IPS-20b (cell line): ENCODE measurements around the gene UNC50.
"Not testable (repeated sequence)": the region's sequence is repeated elsewhere in the genome, so short reads cannot be mapped to it uniquely, and the experiment has no call there.

Experiments
- H3K27ac ChIP-seq: one replicate; pipeline ENCODE4 v1.5.1; 2013; ENCODE audit warnings: low read length
- H3K27me3 ChIP-seq: 2 replicates; pipeline ENCODE4 v1.6.1; 2013; ENCODE audit warnings: mild to moderate bottlenecking, low read length, inconsistent platforms; ENCODE audit not compliant: insufficient read depth
- H3K36me3 ChIP-seq: 2 replicates; pipeline ENCODE4 v1.6.1; 2013; ENCODE audit warnings: low read depth, mild to moderate bottlenecking, inconsistent platforms, low read length, moderate library complexity; ENCODE audit not compliant: insufficient read depth
- H3K4me1 ChIP-seq: 2 replicates; pipeline ENCODE4 v1.6.1; 2013; ENCODE audit warnings: mild to moderate bottlenecking, control low read depth, inconsistent platforms, low read length, moderate library complexity; ENCODE audit not compliant: insufficient read depth
- H3K4me3 ChIP-seq: 2 replicates; pipeline ENCODE4 v1.5.1; 2013; ENCODE audit warnings: mild to moderate bottlenecking, low read length, inconsistent platforms
- H3K9ac ChIP-seq: 2 replicates; pipeline ENCODE4 v1.6.1; 2013; ENCODE audit warnings: low read depth, mild to moderate bottlenecking, inconsistent platforms, low read length, moderate library complexity
- H3K9me3 ChIP-seq: 2 replicates; pipeline ENCODE4 v1.6.1; 2013; ENCODE audit warnings: mild to moderate bottlenecking, low read depth, low read length, inconsistent platforms; ENCODE audit not compliant: insufficient read depth

The UNC50 gene

DNA sequence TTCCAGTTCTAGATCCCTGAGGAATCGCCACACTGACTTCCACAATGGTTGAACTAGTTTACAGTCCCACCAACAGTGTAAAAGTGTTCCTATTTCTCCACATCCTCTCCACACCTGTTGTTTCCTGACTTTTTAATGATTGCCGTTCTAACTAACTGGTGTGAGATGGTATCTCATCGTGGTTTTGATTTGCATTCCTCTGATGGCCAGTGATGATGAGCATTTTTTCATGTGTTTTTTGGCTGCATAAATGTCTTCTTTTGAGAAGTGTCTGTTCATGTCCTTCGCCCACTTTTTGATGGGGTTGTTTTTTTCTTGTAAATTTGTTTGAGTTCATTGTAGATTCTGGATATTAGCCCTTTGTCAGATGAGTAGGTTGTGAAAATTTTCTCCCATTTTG is 13.7 kb upstream of the UNC50 start:
- not testable (repeated sequence) for H3K4me3 ChIP-seq

DNA sequence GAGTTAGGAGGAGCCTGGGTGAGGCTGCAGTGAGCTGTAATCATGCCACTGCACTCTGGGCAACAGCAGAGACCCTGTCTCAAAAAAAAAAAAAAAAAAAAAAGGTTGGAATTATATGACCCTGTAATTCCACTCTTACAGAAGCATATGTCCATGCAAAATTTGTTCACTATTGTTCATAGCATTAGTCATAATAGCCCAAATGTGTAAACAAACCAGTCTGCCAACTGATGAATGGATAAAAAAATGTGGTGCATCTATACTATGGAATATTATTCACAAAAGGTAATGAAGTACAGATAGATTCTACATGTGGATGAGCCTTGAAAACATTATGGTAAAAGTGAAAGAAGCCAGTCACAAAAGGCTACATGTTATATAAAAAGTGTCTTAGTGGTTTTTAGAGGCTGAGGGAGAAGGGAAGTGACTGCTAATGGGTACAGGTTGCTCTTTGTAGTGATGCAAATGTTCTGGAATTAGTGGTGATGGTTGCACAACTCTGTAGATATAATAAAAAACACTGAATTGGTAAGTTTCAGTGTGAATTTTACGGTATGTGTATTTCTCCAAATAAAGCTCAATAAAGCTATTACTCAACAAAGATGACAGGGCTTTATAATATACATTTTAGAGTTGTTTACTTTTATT is 9.5 kb upstream of the UNC50 start:
- Histone ChIP-seq H3K27ac (no peak overlapping the region), H3K4me3 (no peak overlapping the region), H3K9ac (no peak overlapping the region), H3K36me3 (peaks cover 58% of the 10 kb centered on the region), H3K27me3 (no peaks in the 10 kb centered on the region), H3K4me1 (no peaks in the 10 kb centered on the region), H3K9me3 (peaks cover 4% of the 10 kb centered on the region; the same call in 1 of the 2 replicates)

More for the DNA sequence above, 13.7 kb upstream of the UNC50 start:
- H3K4me1 ChIP-seq, H3K27me3 ChIP-seq, H3K9ac ChIP-seq, H3K27ac ChIP-seq, H3K9me3 ChIP-seq: not testable (repeated sequence)
- H3K36me3 ChIP-seq: peaks cover 26% of the 10 kb centered on the region

DNA sequence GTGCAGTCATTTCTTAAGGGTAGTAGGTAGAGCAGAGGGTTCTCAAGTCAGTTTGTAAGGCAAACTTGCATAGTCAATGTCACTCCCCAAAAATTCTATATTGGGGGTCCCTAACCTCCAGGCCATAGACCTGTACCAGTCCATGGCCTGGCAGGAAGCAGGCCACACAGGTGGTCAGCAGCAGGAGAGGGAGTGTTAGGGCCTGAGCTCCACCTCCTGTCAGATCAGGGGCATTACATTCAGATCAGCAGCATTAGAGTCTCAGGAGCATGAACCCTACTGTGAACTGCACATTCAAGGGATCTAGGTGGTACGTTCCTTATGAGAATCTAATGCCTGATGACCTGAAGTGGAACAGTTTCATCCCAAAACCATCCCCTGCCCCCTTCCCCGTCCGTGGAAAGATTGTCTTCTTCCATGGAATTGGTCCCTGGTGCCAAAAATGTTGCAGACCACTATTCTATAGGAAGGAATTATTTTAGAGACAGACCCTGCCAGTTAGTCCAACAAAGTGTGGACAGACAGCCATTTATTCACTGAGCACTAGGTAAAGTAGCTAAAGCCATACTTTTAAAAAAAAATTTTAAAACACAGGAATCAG is 6.8 kb upstream of the UNC50 start:
- Histone ChIP-seq H3K4me1 (no peaks in the 10 kb centered on the region), H3K4me3 (no peak overlapping the region), H3K9ac (no peak overlapping the region), H3K27ac (no peak overlapping the region), H3K36me3 (peaks cover 52% of the 10 kb centered on the region), H3K9me3 (no peaks in the 10 kb centered on the region), H3K27me3 (no peaks in the 10 kb centered on the region)

DNA sequence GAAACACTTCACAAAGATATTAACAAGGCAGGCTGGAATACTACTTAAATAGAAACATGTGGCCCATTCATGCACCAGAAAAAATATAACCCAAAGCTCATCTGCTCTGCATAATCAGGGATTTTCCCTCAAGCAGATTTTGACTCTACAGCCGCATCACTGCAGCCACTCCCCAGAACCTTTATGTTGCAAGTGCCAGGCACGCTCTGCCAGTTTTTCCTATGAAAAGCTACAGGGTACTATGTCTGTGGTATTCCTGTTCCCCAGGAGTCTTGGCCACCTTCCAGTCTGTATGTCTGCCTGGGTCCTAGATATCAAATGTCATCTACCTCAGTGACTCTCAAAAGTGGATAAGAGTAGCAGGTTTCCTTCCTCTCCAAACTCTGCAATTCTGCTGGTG is 3.8 kb upstream of the UNC50 start:
- Histone ChIP-seq H3K9ac (no peak overlapping the region), H3K4me3 (no peak overlapping the region), H3K27me3 (no peaks in the 10 kb centered on the region), H3K36me3 (peaks cover 37% of the 10 kb centered on the region), H3K4me1 (no peaks in the 10 kb centered on the region), H3K27ac (no peak overlapping the region), H3K9me3 (no peaks in the 10 kb centered on the region)

DNA sequence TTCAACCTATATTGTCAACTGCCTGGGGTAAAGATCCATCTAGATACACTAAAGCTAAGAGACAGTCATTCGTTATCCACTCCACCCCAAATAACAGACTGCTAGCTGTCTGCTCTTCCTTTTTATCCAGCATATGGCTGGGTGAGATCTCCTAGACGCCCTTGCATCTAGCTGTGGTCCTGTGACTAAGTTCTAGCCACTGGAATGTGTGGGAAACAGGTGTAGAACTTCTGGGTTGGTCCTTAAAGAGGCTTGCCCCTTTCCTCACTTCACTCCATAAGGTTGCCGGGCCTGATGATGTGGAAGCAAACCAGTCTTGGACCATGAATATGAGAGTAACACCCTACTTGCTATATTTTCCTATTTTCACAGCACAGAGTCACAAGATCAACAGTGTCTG is 3.3 kb upstream of the UNC50 start:
- Histone ChIP-seq H3K36me3 (peaks cover 32% of the 10 kb centered on the region), H3K27me3 (no peaks in the 10 kb centered on the region), H3K9ac (no peak overlapping the region), H3K4me1 (no peaks in the 10 kb centered on the region), H3K9me3 (no peaks in the 10 kb centered on the region), H3K4me3 (no peak overlapping the region), H3K27ac (no peak overlapping the region)

DNA sequence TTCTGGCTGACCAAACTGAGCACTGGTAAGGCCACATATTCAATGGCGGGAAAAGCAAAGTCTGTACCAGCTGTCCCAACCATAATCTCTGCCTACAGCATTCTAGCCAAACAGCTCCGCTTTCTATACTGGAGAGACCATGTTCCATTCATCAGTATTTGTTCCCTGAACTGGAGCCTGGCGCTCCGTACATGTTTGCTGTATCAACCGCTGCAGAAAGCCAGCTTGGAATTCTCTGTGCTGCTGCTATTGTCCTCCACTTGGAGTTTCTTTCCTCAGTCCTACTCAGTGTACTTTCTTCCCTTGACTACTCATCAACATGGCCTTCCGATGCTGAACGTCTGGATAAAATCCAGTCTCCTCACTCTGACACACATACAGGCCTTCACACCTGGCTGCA is 2.0 kb upstream of the UNC50 start:
- H3K9ac ChIP-seq: no peak overlapping the region
- H3K27me3 ChIP-seq: no peaks in the 10 kb centered on the region
- H3K36me3 ChIP-seq: peaks cover 35% of the 10 kb centered on the region
- H3K4me3 ChIP-seq: peak overlapping the region; percentile 1; the same call in 1 of the 2 replicates
- no peaks in the 10 kb centered on the region for H3K4me1 ChIP-seq
- no peaks in the 10 kb centered on the region for H3K9me3 ChIP-seq
- H3K27ac ChIP-seq: no peak overlapping the region

DNA sequence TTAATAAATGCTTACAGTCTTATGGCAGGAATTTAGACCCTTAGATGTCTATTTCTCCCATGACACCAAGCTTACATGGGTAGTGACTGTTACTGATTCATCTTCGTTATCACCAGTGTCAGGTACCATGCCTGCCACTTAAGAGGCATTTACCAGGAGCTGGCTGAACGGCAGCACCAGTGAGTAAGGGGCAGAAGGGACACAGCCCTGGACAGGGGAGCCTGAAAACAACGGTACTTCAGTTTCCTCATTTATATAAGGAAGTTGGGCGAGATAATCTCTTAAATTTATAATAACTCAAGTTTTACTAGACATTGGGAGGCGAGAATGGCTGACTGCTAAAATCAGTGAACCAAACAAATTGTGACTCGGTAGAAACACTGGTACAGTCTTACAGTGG is 1.3 kb upstream of the UNC50 start:
- no peaks in the 10 kb centered on the region for H3K27me3 ChIP-seq
- no peaks in the 10 kb centered on the region for H3K4me1 ChIP-seq
- H3K9me3 ChIP-seq: no peaks in the 10 kb centered on the region
- peak overlapping the region; percentile 79 for H3K4me3 ChIP-seq
- no peak overlapping the region for H3K27ac ChIP-seq
- peaks cover 35% of the 10 kb centered on the region for H3K36me3 ChIP-seq
- peak overlapping the region; percentile 85 for H3K9ac ChIP-seq

DNA sequence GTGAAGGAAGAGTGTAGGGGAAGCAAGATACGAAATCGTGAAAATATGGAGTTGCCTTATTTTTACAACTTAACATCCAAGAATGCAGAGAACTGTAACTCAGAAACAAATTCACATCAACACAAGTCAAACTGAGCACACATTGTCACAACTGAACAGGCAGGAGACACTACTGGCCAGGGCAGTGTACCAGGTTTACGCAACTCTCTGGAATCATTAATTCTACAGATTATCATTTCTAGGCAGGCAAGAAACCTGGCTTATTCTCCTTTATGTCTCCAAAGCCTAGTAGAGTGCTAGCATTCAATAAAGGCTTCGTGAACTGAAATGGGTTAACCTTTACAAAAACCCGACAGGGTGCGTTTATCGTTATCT is 661 bp upstream of the UNC50 start:
- peak overlapping the region; percentile 79 for H3K4me3 ChIP-seq
- H3K27me3 ChIP-seq: no peaks in the 10 kb centered on the region
- peak overlapping the region; percentile 85 for H3K9ac ChIP-seq
- no peaks in the 10 kb centered on the region for H3K9me3 ChIP-seq
- H3K4me1 ChIP-seq: no peaks in the 10 kb centered on the region
- no peak overlapping the region for H3K27ac ChIP-seq
- H3K36me3 ChIP-seq: peaks cover 35% of the 10 kb centered on the region

DNA sequence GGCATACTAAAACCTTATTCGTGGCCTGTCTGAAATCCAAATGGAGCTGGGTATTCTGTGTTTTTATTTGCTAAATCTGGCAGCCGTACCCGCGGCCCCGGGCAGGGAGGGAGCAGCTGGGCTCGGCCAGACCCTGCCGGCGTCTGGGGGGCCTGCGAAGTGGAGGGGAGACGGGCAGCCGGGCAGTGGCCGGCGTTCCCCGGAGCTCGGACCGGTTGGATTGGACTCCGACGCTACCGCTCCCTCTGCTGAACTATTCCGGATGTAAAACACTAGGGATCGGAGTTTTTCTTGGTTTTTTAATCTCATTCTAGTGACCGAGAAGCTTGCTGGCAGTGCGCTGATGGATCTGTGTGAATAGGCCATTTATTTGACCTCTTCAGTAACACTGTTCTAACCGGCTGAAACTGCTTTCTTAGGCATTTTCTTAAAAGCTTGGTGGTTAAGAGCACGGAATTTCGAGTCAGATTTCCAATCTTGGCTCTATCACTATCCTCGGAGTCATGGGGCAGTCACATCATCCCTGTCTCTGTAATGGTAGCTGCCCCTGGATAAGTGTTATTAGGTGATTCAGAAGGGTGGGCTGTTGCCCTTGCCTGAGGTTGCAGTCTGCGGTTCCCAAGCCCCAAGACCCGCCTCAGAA is 694 bp downstream of the UNC50 start:
- peaks cover 38% of the 10 kb centered on the region for H3K36me3 ChIP-seq
- peak overlapping the region; percentile 79 for H3K4me3 ChIP-seq

DNA sequence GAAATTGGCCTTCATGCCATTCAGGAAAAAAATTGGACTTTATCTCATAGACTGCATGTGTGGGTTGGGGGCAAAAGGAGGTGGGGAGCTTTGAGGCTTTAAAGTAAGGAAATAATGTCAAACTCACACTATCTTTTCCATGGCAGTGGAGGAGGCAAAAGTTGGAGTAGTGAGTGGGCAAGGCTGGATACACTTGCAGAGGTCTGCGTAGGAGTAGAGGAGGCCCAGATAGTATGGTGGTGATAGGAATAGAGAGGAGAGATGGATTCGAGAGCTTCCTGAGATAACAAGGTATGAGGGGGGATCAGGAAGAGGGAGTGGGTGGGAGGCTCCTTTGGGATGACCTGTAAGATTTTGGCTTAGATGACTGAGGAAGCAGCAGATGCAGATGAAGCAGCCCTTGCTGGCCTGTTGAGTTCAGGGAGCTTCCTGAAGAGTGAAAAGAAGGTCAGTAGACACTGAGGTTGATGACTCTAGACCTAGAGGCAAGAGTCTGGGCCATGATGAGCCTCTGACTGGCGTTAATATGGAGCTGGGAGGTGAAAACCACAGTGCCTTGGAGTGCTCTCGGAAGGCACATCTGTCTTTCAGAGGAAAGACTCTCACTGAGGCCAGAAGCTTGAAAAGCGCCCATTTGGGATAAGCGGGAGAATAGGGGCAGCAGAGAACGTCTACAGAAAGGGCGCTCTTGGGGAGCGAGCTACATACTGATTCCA is 5.8 kb downstream of the UNC50 start:
- Histone ChIP-seq H3K4me1 (no peaks in the 10 kb centered on the region), H3K27ac (no peak overlapping the region), H3K9ac (no peak overlapping the region), H3K4me3 (no peak overlapping the region), H3K36me3 (peaks cover 83% of the 10 kb centered on the region), H3K27me3 (no peaks in the 10 kb centered on the region), H3K9me3 (no peaks in the 10 kb centered on the region)

More for the DNA sequence above, 694 bp downstream of the UNC50 start:
- H3K27me3 ChIP-seq: no peaks in the 10 kb centered on the region
- no peaks in the 10 kb centered on the region for H3K4me1 ChIP-seq
- peak overlapping the region; percentile 85 for H3K9ac ChIP-seq
- no peaks in the 10 kb centered on the region for H3K9me3 ChIP-seq
- H3K27ac ChIP-seq: peak overlapping the region; percentile 26

DNA sequence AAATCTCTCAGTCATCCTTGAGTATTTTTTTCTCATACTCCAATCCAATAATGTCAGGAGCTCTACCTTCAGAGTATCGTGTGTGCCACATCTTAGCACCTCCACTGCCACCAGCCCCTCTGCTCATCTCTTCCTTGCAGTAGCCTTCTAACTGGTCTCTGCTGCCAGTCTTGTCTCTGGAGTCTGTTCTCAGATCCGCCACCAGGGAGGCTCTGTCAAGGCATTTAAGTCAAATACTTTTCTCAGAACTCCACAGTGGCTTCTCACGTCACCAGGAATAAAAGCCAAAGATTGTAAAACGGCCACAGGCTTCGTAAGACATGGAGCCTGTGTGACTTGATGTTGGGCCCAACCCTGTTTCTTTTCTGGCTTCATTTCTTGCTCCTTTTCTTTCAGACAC is 7.1 kb downstream of the UNC50 start:
- no peak overlapping the region for H3K9ac ChIP-seq
- H3K4me3 ChIP-seq: no peak overlapping the region
- H3K4me1 ChIP-seq: no peaks in the 10 kb centered on the region
- no peaks in the 10 kb centered on the region for H3K9me3 ChIP-seq
- no peaks in the 10 kb centered on the region for H3K27me3 ChIP-seq
- no peak overlapping the region for H3K27ac ChIP-seq
- peaks cover 78% of the 10 kb centered on the region for H3K36me3 ChIP-seq
